ACC112 (cell line): ENCODE measurements around the gene ACTR3C.
"Not testable (repeated sequence)": the region's sequence is repeated elsewhere in the genome, so short reads cannot be mapped to it uniquely, and the experiment has no call there.

Source experiments
- H2AFZ ChIP-seq: fragments of 200-600 bp; sonication (generic); one replicate; pipeline ENCODE4 v1.6.0; 2017; ENCODE audit warnings: antibody characterized with exemption, low read length; ENCODE audit not compliant: unreplicated experiment
- H3K27ac ChIP-seq: fragments of 200-600 bp; sonication (generic); 2 replicates; pipeline ENCODE4 v1.5.1; 2014; ENCODE audit warnings: low read depth, mild to moderate bottlenecking, antibody characterized with exemption, low read length, moderate library complexity
- H3K27me3 ChIP-seq: fragments of 200-600 bp; sonication (generic); 2 replicates; pipeline ENCODE4 v1.6.1; 2014; ENCODE audit warnings: mild to moderate bottlenecking, antibody characterized with exemption, low read length, moderate library complexity, mixed read lengths; ENCODE audit not compliant: insufficient read depth
- H3K36me3 ChIP-seq: fragments of 200-600 bp; sonication (generic); 2 replicates; pipeline ENCODE4 v1.6.1; 2016; ENCODE audit warnings: mild to moderate bottlenecking, antibody characterized with exemption, low read length, moderate library complexity, mixed read lengths; ENCODE audit not compliant: insufficient read depth
- H3K4me1 ChIP-seq: fragments of 200-600 bp; sonication (generic); one replicate; pipeline ENCODE4 v1.6.1; 2016; ENCODE audit warnings: low read length, mixed read lengths; ENCODE audit not compliant: insufficient read depth, unreplicated experiment, control insufficient read depth
- H3K4me3 ChIP-seq: fragments of 200-600 bp; sonication (generic); 2 replicates; pipeline ENCODE4 v1.5.1; 2014; ENCODE audit warnings: mild to moderate bottlenecking, low read depth, low read length
- H3K79me2 ChIP-seq: fragments of 200-600 bp; sonication (generic); one replicate; pipeline ENCODE4 v1.6.0; 2016; ENCODE audit warnings: low read length; ENCODE audit not compliant: control insufficient read depth, unreplicated experiment, insufficient read depth

The ACTR3C gene

DNA sequence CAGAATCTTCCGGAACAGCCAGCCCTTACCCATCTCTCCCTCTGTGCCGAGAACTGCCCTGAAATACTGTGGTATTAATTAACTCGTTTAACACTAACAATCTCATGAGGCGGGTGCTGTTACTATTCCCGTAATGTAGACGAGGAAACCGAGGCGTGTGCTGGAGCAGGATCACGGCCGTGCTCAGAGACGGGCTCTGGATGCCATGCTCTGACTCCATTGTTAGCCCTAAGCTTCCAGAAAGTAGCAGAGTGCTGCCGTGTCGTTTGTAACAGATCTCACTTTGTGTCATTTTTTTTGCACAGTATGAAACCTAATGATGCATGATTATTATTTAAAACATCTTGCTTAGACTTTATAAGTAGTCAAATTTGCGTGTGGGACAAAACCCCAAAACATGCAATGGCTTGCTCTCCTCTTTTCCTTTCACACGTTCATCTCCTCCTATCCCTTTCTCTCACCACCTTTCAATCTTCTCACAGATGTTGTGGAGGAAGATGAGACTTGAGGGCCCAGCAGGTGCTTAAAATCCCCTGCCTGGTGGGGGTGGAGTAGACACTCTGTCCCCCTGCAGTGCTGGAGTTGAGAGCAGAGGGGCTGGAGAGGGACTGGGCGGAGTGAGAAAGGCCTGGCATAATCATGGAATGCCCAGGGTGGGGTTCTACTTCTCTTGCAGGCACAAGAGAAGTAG, 482 bp upstream of the ACTR3C start:
- H3K36me3 ChIP-seq = no peaks in the 10 kb centered on the region
- H3K4me3 ChIP-seq = no peak overlapping the region
- H3K27me3 ChIP-seq = peaks cover 11% of the 10 kb centered on the region
- no peak overlapping the region for H2AFZ ChIP-seq
- no peak overlapping the region for H3K27ac ChIP-seq
- no peaks in the 10 kb centered on the region for H3K79me2 ChIP-seq
- no peaks in the 10 kb centered on the region for H3K4me1 ChIP-seq

DNA sequence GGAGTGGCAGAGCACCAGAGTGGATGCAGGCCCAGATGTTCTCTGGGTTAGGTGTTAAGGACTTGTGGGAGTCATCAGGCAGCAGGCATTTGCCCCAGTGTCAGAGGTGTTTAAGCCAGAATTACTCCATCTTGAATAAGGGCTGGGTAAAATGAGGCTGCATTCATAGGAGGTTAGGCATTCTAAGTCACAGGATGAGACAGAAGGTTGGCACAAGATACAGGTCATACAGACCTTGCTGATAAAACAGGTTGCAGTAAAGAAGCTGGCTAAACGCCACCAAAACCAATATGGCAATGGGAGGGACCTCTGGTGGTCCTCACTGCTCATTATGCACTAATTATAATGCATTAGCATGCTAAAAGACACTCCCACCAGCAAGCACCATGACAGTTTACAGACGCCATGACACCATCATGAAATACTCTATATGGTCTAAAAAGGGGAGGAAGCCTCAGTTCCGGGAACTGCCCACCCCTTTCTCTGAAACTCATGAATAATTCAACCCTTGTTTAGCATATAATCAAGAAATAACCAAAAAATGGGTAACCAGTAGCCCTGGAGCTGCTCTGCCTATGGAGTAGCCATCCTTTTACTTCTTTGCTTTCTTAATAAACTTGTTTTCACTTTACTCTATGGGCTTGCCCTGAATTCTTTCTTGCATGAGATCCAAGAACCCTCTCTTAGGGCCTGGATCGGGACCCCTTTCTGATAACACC, 1.1 kb downstream of the ACTR3C start:
- no peak overlapping the region for H3K27ac ChIP-seq
- H3K4me3 ChIP-seq = no peak overlapping the region

DNA sequence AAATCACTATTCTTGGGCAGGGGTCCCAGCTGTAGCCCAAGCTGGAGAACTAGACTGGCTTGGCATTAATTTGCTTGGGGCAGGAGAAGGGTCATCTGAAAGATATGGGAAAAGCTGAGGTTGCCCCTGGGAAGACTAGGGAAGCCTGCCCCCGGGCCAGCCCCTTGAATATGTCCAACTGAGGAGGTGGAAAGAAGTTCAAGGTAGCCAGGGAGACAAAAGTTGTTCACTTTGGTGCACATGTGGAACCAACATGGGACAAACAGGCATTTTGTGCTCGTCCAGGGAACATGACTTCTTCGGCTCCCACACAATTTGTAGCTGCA, 1.6 kb downstream of the ACTR3C start:
- no peaks in the 10 kb centered on the region for H3K36me3 ChIP-seq
- H3K4me1 ChIP-seq = no peaks in the 10 kb centered on the region
- H3K79me2 ChIP-seq = no peaks in the 10 kb centered on the region
- no peak overlapping the region for H3K27ac ChIP-seq
- peaks cover 11% of the 10 kb centered on the region for H3K27me3 ChIP-seq
- H2AFZ ChIP-seq = no peak overlapping the region
- no peak overlapping the region for H3K4me3 ChIP-seq

More for the DNA sequence above, 1.1 kb downstream of the ACTR3C start:
- Histone ChIP-seq H3K79me2 (no peaks in the 10 kb centered on the region), H3K27me3 (peaks cover 11% of the 10 kb centered on the region), H3K36me3 (no peaks in the 10 kb centered on the region), H3K4me1 (no peaks in the 10 kb centered on the region), H2AFZ (no peak overlapping the region)

DNA sequence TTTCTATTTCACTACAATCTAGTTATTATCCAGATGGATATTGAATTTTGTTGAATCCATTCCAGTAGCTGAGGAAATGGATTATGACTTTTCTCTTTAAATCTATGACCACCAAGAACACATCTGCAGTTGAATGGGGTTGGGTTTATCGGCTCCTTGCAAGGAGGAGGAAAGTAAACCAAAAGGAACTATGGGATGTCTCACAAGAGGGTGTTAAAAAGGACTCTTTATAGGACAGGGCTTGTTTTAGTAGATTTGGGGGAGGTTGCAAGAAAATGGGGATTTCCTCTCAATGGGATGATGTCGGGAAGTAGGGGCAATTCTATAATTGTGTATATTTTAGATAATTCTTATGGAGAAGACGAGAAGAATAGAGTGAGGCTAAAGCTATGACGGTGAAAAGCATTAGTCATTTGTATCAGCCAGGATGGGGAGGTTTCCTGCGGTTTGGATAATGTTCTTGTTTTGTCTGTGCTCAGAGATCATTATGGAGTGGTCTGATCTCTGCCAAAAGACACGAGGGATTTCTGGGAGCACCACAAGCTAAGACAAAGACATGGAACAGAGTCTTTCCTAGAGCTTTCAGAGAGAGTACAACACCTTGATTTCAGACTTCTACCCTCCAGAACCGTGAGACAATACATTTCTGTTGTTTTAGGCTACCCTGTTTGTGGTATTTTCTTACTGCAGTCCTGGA, 5.4 kb downstream of the ACTR3C start:
- Histone ChIP-seq H2AFZ (no peak overlapping the region), H3K4me1 (peaks cover 3% of the 10 kb centered on the region), H3K79me2 (no peaks in the 10 kb centered on the region)

DNA sequence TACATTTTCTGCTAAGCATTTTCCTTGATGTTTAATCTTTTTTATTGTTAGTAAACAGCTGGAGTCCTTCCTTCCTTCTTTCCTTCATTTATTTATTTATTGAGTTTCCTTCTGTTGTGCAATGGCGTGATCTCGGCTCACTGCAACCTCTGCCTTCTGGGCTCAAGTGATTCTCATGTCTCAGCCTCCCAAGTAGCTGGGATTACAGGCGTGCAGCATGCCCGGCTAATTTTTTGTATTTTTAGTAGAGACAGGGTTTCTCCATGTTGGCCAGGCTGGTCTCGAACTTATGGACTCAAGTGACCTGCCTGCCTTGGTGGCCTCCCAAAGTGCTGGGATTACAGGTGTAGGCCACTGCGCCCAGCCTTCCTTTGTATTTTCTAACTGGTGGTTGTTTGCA, 6.4 kb downstream of the ACTR3C start:
- H3K4me1 ChIP-seq, H2AFZ ChIP-seq, H3K4me3 ChIP-seq, H3K27ac ChIP-seq, H3K27me3 ChIP-seq, H3K79me2 ChIP-seq, H3K36me3 ChIP-seq: not testable (repeated sequence)

More for the DNA sequence above, 5.4 kb downstream of the ACTR3C start:
- Histone ChIP-seq H3K36me3 (no peaks in the 10 kb centered on the region), H3K27ac (no peak overlapping the region), H3K27me3 (peaks cover 5% of the 10 kb centered on the region; the same call in 1 of the 2 replicates), H3K4me3 (no peak overlapping the region)

DNA sequence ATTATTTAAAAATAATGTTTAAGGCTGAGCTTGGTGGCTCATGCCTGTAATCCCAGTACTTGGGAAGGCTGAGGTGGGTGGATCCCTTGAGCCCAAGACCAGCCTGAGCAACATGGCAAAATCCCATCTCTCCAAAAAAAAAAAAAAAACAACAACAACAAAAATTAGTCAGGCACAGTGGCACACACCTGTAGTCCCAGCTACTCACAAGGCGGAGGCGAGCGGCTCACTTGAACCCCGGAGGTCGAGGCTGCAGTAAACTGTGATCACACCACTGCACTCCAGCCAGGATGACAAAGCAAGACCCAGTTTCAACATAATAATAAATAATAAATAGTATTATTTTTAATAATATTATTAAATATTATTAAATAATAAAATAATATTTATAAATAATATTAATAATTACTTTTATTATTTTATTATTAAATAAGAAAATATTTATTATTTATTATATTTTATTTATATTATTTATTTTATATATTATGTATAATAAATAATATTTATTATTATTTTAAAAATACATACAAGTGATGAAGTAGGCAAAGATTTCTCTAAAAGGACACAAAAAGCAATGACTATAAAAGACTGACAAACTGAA, 8.6 kb downstream of the ACTR3C start:
- H2AFZ ChIP-seq = no peak overlapping the region
- H3K4me1 ChIP-seq = peaks cover 4% of the 10 kb centered on the region
- H3K27me3 ChIP-seq = no peaks in the 10 kb centered on the region
- no peaks in the 10 kb centered on the region for H3K79me2 ChIP-seq
- H3K4me3 ChIP-seq = no peak overlapping the region
- no peaks in the 10 kb centered on the region for H3K36me3 ChIP-seq
- H3K27ac ChIP-seq = no peak overlapping the region

DNA sequence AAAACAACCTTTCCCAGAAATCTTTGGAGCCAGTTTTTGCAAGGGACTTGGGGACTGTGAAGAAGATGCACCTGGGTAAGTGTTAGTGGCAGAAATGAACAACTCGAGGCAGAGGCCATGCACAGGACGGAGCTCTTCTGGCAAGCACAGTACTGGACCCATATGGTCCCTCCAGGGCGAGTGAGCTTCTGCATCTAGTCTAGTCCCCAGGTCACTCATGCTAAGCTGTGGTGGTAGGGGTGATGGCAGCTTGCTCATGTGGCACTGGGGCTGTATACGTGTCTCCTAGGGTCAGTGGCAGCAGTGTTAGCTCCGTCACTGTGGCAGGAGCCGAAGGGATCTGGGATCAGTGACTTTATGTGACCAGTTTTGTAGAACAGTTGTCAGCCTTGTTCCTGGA, 9.5 kb downstream of the ACTR3C start:
- peaks cover 4% of the 10 kb centered on the region for H3K4me1 ChIP-seq

DNA sequence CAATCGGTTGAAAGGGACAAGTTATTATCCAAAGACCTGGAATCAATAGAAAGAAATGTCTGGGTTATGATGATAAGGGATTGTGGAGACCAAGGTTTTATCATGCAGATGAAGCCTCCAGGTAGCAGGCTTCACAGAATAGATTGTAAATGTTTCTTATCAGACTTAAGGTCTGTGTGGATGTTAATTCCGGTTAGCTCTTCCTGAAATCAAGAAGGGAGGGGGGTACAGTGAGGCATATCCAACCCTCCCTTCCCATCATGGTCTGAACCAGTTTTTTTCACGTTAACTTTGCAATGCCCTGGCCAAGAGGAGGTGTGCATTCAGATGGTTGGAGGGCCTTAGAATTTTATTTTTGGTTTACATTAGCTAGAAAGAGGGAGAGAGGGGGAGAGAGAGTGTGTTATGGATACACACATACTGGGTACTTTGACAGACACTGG, 10.0 kb downstream of the ACTR3C start:
- Histone ChIP-seq H3K27ac (no peak overlapping the region), H3K27me3 (no peaks in the 10 kb centered on the region), H3K4me3 (no peak overlapping the region), H2AFZ (no peak overlapping the region), H3K79me2 (no peaks in the 10 kb centered on the region), H3K36me3 (no peaks in the 10 kb centered on the region), H3K4me1 (peaks cover 4% of the 10 kb centered on the region)

More for the DNA sequence above, 9.5 kb downstream of the ACTR3C start:
- H3K27me3 ChIP-seq = no peaks in the 10 kb centered on the region
- no peaks in the 10 kb centered on the region for H3K79me2 ChIP-seq
- no peaks in the 10 kb centered on the region for H3K36me3 ChIP-seq
- H2AFZ ChIP-seq = no peak overlapping the region
- H3K4me3 ChIP-seq = no peak overlapping the region
- no peak overlapping the region for H3K27ac ChIP-seq

DNA sequence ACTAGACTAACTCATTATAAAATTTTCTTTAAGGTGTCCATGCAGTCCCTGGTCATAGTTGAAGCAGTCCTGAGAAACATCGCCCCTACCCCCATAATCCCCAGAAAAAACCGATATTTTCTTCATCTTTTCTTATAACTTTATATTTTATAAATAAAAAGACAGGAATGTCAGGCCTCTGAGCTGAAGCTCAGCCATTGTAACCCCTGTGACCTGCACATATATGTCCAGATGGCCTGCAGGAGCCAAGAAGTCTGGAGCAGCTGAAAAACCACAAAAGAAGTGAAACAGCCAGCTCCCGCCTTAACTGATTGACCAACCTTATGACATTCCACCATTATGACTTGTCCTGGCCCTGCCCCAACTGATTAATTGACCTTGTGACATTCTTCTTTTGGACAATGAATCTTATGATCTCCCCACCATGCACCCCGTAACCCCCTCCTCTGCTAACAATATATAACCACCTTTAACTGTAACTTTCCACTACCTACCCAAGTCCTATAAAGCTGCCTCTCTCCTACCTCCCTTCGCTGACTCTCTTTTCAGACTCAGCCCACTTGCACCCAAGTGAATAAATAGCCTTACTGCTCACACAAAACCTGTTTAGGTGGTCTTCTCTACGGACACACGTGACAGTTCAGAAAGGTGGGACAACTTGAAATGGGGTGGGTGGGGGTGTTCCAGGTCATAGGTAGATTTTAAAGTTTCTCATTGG, 10.5 kb downstream of the ACTR3C start:
- not testable (repeated sequence) for H2AFZ ChIP-seq, H3K4me3 ChIP-seq, H3K27me3 ChIP-seq, H3K27ac ChIP-seq, H3K79me2 ChIP-seq, H3K36me3 ChIP-seq, H3K4me1 ChIP-seq

DNA sequence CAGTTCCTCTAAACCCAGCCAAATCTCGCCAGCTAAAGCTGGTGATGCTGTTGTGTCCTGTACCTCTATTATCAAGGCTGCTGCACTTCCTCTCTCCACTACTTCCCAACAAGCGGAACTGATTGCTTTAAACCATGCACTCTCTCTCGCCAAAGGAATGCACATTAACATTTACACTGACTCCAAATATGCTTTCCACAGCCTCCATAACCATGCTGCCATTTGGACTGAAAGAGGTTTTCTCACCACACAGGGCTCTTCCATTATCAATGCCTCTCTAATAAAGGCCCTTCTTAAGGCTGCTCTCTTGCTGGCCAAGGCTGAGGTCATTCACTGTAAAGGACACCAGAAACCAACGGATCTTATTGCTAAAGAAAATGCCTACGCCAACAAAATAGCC, 11.6 kb downstream of the ACTR3C start:
- Histone ChIP-seq H3K27me3 (no peaks in the 10 kb centered on the region), H2AFZ (no peak overlapping the region), H3K4me3 (no peak overlapping the region), H3K36me3 (no peaks in the 10 kb centered on the region), H3K27ac (no peak overlapping the region), H3K79me2 (no peaks in the 10 kb centered on the region), H3K4me1 (peaks cover 4% of the 10 kb centered on the region)
